HG03045 (cell line): Measurements from ENCODE around the gene CCDC88C.
"Not testable (repeated sequence)": the region's sequence is repeated elsewhere in the genome, so short reads cannot be mapped to it uniquely, and the experiment has no call there.

Experiments
- ATAC-seq: cut with Tn5 transposase; IDR thresholded peaks from one replicate; pipeline ENCODE4 v1.9.1; 2021; ENCODE audit warnings: mild to moderate bottlenecking, moderate library complexity; ENCODE audit not compliant: unreplicated experiment

The CCDC88C gene

DNA sequence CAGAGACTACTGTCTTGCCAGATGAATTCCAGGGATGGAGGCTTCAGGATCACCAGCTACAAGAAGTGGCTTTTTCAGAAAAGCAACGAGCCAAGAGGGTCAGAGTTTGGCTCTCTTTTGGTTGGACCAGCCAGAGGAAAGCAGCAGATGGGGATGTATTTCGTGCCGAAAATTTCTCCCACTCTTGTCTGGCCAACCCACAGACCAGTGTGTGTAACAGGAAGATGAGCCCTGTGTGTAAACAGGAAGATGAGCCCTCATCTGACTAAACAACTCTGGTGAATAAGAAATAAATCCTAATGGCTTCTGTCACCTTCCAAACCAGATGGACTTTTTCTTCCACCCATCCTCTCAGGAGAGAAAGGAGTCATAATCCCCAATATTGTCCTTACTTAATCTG, 186.2 kb downstream of the CCDC88C start:
- ATAC-seq = no peak

DNA sequence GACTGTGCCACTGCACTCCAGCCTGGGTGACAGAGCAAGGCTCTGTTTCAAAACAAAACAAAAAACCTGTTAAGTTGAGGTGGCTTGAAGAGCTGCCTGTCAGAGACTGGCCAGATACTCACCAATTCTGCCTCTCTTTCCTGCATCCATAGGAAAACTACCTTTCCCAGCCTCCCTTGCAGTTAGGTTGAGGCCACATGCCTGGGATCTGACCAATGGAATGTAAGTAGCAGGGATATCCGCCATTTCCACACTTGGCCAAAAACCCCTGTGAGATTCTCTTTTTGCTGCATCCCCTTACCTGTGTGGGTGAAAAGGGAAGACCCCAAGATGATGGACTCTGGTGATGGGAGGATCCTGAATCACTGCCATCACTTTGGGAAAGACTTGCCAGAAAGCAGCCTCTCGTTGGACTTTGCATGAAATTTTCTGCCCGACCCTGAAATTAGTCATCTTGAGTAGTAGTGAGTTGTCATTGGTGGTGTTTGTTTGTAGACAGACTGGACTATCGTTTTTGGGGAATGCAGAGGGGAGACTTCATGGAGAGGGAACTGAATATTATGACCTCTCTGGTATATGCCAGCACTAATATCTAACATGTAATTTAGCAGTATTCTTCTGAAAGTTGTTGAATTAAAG, 187.1 kb downstream of the CCDC88C start:
- no peak for ATAC-seq

DNA sequence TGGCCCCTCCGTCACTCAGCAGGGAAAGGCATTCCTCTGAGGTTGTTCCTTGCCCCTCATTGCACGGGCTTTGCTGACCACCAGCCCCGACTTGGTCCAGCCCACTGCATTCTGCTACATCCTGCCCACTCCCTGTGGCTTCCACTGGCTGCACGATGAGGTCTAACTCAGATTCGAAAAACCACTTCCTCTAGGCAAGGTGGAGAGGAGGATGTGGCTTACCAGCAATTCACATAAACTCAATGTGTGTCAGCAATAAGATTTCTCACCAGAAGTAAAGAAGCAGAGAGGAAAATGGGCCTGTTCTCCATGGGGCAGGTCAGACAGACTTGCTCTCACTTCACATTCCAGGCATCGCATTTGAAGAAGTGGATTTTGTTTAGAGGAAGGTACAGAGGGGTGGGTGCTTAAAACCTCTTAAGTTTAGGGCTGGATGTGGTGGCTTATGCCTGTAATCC, 187.8 kb downstream of the CCDC88C start:
- ATAC-seq = peak; percentile 59

DNA sequence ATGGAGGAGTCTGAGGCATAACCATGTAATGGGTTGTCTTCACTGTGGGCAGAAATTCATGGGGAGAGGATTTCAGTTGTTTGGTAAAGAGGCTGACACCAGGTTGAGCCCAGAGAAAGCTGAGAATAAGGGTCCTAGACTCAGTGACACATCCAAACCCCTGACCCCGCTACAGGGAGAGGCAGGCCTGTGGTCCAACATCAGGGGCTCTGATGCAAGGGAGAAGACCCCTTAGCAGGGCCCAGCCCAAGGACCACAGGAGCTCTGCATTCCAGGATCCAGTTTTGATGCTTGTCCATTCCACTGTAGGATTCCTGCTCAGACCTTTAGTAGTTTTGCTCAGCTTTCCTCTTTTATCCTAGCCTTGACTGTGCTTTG, 188.6 kb downstream of the CCDC88C start:
- no peak for ATAC-seq

DNA sequence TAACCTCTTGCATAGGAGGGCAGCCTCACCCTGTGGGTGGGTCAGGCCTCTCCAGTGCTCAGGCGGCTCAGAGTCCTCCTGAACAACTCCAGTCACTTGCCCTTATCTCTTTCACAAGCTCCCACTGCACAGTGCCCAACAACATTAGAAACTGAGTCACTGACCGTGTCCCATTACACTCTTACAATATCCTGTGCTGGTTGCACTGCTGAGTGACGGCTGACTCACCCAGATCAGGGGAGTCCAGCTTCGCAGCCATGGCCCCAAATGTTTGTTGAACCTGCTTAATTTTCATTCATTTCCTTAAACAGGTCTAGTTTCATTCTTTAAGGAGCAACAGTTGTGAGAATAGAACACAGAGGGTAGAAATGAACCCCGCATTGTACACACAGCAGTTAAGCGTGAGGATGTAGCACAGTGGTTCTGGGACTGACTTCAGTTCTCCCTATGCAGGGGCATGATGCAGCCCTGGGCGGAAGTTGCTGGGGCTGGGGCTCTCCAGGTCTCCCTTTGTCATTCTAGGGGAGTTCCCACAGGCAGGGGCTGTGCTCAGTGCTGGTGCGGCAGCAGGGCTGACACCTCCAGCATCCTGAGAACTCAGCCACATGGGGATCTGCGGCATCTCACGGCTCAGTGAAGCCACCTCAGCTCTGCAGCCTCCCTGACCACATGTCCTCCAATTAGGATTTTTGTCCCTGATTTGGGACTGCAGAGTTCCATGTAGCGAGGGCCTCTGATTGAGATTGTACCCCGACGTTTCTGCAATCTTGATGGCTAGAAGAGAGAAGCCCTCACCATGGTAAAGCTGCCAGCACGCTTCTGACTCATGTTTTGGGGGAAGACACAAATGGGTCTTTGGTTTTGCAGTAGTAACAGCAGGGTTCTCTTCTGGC, 189.3 kb downstream of the CCDC88C start:
- peak; percentile 87 for ATAC-seq

DNA sequence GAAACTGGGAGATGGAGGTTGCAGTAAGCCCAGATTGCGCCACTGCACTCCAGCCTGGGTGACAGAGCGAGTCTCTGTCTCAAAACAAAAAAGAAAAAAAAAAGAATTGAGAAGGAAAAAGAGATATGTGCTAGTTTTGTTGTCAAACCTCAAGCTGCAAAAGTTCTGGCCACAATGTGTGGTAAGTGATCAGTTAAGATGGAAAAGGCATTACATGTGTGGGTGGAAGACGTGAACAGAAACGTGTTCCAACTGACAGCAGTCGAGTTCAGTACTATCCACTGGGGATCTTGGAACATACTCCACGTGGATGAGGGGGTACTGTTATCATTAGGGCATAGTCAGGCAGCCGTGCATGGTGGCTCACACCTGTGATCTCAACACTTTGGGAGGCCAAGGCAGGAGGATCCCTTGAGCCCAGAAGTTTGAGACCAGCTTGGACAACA, 190.4 kb downstream of the CCDC88C start:
- ATAC-seq = no peak

DNA sequence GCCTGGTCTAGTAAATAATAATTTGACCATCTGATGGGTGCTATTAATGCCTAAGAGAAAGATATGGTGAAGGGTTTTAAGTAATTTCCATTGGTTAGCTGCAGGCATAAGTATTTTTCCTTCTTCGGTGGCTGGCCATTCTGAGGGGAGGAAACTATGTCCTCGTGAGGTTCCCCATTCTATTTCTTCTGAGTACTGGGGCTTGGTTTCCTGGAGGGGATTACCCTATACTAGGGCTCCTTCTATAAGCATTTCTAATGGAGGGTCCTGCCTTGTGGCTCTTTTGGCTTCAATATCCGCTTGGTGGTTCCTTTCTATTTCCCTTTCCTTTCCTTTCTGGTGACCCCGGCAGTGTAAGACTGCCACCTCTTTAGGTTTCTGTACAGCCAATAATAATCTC, 191.3 kb downstream of the CCDC88C start:
- ATAC-seq = not testable (repeated sequence)

DNA sequence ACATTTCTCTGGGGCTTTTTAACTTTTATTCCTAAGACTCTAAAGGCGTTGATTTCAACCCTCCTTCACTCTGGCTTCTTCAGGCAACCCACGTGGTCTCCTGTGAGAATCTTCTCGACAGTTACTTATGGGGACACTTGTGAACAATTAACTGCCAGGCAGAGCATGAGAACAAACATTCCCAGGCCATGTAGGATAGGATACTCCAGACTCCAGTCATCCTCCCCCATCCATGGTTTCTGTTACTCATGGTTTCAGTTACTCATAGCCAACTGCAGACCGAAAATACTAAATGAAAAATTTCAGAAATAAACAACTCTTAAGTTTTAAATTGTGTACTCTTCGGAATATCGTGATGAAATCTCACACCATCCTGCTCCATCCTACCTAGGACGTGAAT, 192.6 kb downstream of the CCDC88C start:
- no peak for ATAC-seq

DNA sequence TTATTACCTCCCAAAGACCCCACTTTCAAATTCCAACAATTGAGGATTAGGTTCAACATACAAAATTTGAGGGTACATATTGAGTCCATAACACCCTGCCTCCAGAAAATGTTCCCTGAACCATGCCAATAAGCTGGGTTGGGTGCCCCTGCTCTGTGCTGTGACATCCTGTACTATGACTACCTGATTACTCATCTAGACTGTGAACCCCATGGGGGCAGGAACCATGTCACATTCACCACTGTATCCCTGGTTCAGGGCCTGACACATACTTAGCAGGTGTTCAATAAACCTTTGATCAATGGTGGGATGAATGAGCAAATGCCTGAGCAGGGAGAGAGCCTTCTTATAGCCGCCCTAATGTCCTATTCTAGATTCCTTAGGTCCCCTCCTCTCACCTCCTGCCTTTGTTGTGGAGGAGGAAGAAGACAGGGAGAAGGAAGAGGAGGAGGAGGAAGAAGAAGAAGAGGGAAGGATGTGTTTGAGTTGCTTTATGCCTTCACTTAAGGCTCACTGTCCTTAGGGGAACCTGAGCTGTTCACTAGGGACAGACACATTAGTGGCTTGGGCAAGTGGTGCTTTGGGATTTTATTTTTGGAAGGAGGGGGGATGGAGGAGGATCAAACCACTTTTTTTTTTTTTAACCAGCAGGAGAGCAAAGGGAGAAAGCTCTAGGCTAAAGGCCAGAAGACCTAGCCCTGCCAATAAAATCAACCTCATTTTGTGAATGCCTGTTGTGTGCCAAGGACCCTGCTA, 194.4 kb downstream of the CCDC88C start:
- no peak for ATAC-seq
